Body of pancreas (tissue), 4 donors: ENCODE results near the gene EXOSC7. TPM values are rescaled to one million over a fixed set of nuclear protein-coding genes. Genes with fewer than 3 reads are reported as not detected.

ENCODE experiments used
- ATAC-seq: fragments of 150-250 bp; one replicate; pipeline ENCODE4 v1.9.1; 2016
- DNase-seq, 4 donors: peaks; one replicate each; pipeline ENCODE4 v3.0.0-alpha.2; 2019
- H3K27ac ChIP-seq, 4 donors: fragments of 200-600 bp; sonication (generic); 1 replicate in 3 of 4; 2 replicates in 1 of 4; pipeline versions ENCODE4 v1.5.1 to v1.6.1; 2016 to 2019; ENCODE audit warnings: mild to moderate bottlenecking in 1 of 4, mixed read lengths in 1 of 4, moderate library complexity in 1 of 4
- H3K27me3 ChIP-seq, 2 donors: fragments of 200-600 bp; sonication (generic); one replicate each; pipeline ENCODE4 v1.6.0; 2016; ENCODE audit warnings: mild to moderate bottlenecking in 1 of 2
- H3K36me3 ChIP-seq, 2 donors: fragments of 200-600 bp; sonication (generic); replicated peaks in 1 of 2; 2 replicates each; pipeline ENCODE4 v1.5.1; 2016; ENCODE audit warnings: low read depth in 2 of 2; ENCODE audit not compliant: insufficient read depth in 1 of 2
- H3K4me1 ChIP-seq: fragments of 200-600 bp; sonication (generic); one replicate; pipeline ENCODE4 v1.6.0; 2016
- H3K4me3 ChIP-seq, 2 donors: fragments of 200-600 bp; sonication (generic); 1 replicate in 1 of 2; 2 replicates in 1 of 2; pipeline ENCODE4 v1.5.1; 2016 to 2019
- H3K9me3 ChIP-seq, 3 donors: fragments of 200-600 bp; sonication (generic); 1 replicate in 2 of 3; 2 replicates in 1 of 3; pipeline ENCODE4 v1.5.1; 2016
- CTCF ChIP-seq, 7 experiments: fragments of 450-650 bp in 4 of 7; fragments of 200-600 bp in 3 of 7; sonication (generic) in 3 of 7; IDR thresholded peaks; one replicate each; pipeline ENCODE4 v1.5.1; 2016 to 2019; ENCODE audit warnings: antibody characterized with exemption in 7 of 7
- POLR2A ChIP-seq, 3 donors: fragments of 450-650 bp; IDR thresholded peaks; one replicate each; pipeline ENCODE4 v1.6.1; 2016; ENCODE audit warnings: antibody characterized with exemption in 3 of 3, mild to moderate bottlenecking in 2 of 3
- WGBS, 2 donors: methylation state at CpG; one replicate each; pipeline ENCODE4 v1.1.5; 2017; 5-methylcytosine and 5-hydroxymethylcytosine counted together
- intact Hi-C: fragments of 100-400 bp; cut with DNase I; formaldehyde crosslinking; loops from one replicate; pipeline ENCODE4 v1.15.1; 2023
- total RNA-seq, 2 donors: library from RNA; depleted of rRNA; stranded (reverse); fragments of >200 nt; gene quantifications; one replicate each; pipeline ENCODE4 v1.1.0, GENCODE V29; 2016

EXOSC7 gene
- total RNA-seq, 2 donors from 2014 or later, result 18.2 to 33.6 TPM

DNA sequence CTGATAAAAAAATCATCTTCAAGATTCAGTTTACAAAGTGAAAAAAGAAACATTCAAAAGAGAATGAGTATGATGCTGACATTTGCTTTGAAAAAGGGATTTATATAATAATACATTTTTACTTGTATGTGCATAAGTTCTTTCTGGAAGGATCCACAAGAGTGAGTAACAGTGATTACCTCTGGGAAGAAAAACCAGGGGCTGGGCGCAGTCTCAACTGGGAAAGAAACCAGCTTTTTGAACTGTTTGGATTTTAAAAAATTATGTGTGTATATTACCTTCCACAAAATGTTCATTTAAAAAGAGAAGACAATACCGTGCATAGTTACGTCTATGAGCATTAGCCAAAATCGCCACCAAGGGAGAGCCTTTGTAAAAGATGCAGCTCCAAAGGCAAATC is 51.4 kb downstream of the EXOSC7 start:
- DNase-seq, result no peak
- ATAC-seq, result no peak
- no peaks in the 10 kb centered on the region for H3K36me3 ChIP-seq
- H3K27me3 ChIP-seq, result no peaks in the 10 kb centered on the region
- intact Hi-C loops, result no loop called here
- no peak for TF ChIP-seq POLR2A (IDR thresholded peaks at IDR 0.05)
- no peak for TF ChIP-seq CTCF (IDR thresholded peaks at IDR 0.05)
- peaks cover 8% of the 10 kb centered on the region for H3K4me1 ChIP-seq
- H3K27ac ChIP-seq, result no peak overlapping the region
- 76 to 89% methylated on average over 4 of the region's 4 CpGs for WGBS, 2 donors
- H3K4me3 ChIP-seq, result no peak overlapping the region
- no peaks in the 10 kb centered on the region for H3K9me3 ChIP-seq

- Histone ChIP-seq H3K36me3 (no peaks in the 10 kb centered on the region), H3K4me1 (peaks cover 8% of the 10 kb centered on the region), H3K9me3 (no peaks in the 10 kb centered on the region), H3K27me3 (no peaks in the 10 kb centered on the region), H3K27ac (no peak overlapping the region), H3K4me3 (no peak overlapping the region)
- DNase-seq (no peak), ATAC-seq (no peak)
- WGBS, 2 donors, result 72 to 85% methylated on average over 2 of the region's 2 CpGs
- intact Hi-C loops, result no loop called here
- no peak for TF ChIP-seq POLR2A (IDR thresholded peaks at IDR 0.05)
- TF ChIP-seq CTCF (IDR thresholded peaks at IDR 0.05), result no peak
Observed at GRCh38 chr3:45029216-45029615, 53.2 kb downstream of the EXOSC7 start.

DNA sequence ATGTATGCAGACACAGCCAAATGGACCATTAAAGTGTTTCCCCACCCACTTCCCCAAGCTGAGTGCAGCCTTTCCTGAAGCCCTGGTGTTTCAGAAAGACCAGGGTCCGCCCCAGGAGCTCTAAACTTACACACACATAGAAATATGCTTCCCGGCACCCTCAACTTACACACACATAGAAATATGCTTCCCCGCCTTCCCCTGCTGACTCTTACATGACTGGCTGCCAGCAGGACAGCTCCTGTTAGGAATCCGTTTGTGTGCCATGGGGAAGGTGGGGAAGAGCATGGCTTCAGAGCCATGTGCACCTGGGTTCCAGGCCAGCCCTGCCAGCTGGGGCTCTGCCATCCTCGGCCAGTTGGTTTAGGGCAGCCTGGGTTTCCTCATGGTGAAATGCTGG is 53.6 kb downstream of the EXOSC7 start:
- H3K9me3 ChIP-seq, result no peaks in the 10 kb centered on the region
- no peak overlapping the region for H3K4me3 ChIP-seq
- no peaks in the 10 kb centered on the region for H3K27me3 ChIP-seq
- H3K36me3 ChIP-seq, result no peaks in the 10 kb centered on the region
- intact Hi-C loops, result loop anchor here (10.0 kb wide), 1 partner anchor 465 kb away; no protein-coding TSS in a partner anchor
- DNase-seq (no peak), ATAC-seq (no peak)
- no peak overlapping the region for H3K27ac ChIP-seq
- WGBS, 2 donors, result 53 to 64% methylated on average over 4 to 5 of the region's 5 CpGs
- TF ChIP-seq POLR2A (IDR thresholded peaks at IDR 0.05), result no peak
- TF ChIP-seq CTCF (IDR thresholded peaks at IDR 0.05), result no peak
- H3K4me1 ChIP-seq, result peaks cover 5% of the 10 kb centered on the region

GRCh38 chr3:45031531-45031930 is 55.5 kb downstream of the EXOSC7 start:
- Histone ChIP-seq H3K36me3 (no peaks in the 10 kb centered on the region), H3K4me1 (peaks cover 8% of the 10 kb centered on the region), H3K9me3 (no peaks in the 10 kb centered on the region), H3K27me3 (no peaks in the 10 kb centered on the region), H3K4me3 (no peak overlapping the region), H3K27ac (no peak overlapping the region)
- no peak for TF ChIP-seq CTCF (IDR thresholded peaks at IDR 0.05)
- TF ChIP-seq POLR2A (IDR thresholded peaks at IDR 0.05), result no peak
- intact Hi-C loops, result loop anchor here (10.0 kb wide), 1 partner anchor 463 kb away; no protein-coding TSS in a partner anchor
- ATAC-seq (no peak), DNase-seq (no peak)
- 66% methylated on average over 3 of the region's 3 CpGs for WGBS, 2 donors

GRCh38 chr3:45032113-45032512 is 56.1 kb downstream of the EXOSC7 start:
- 85 to 93% methylated on average over 2 of the region's 2 CpGs for WGBS, 2 donors
- peaks cover 8% of the 10 kb centered on the region for H3K4me1 ChIP-seq
- H3K4me3 ChIP-seq, result no peak overlapping the region
- TF ChIP-seq POLR2A (IDR thresholded peaks at IDR 0.05) (no peak), CTCF (IDR thresholded peaks at IDR 0.05) (no peak)
- intact Hi-C loops, result loop anchor here (10.0 kb wide), 1 partner anchor 463 kb away; no protein-coding TSS in a partner anchor
- ATAC-seq, result no peak
- H3K36me3 ChIP-seq, result no peaks in the 10 kb centered on the region
- H3K9me3 ChIP-seq, result no peaks in the 10 kb centered on the region
- no peak for DNase-seq
- no peaks in the 10 kb centered on the region for H3K27me3 ChIP-seq
- H3K27ac ChIP-seq, result no peak overlapping the region
